RWPE2 (cell line): ENCODE results near the gene PDE4B.

Experiments used
- ATAC-seq: fragments of 200-7000 bp; cut with Tn5 transposase; 3 replicates; pipeline ENCODE4 v1.9.1; 2021; ENCODE audit warnings: low read depth
- DNase-seq: peaks from one replicate; pipeline ENCODE4 v3.0.0-alpha.2; 2020; ENCODE audit warnings: low spot score
- H3K27ac ChIP-seq: fragments of 450-650 bp; 2 replicates; pipeline ENCODE4 v1.5.1; 2017; ENCODE audit warnings: mild to moderate bottlenecking; ENCODE audit not compliant: poor library complexity, severe bottlenecking
- H3K27me3 ChIP-seq: fragments of 250-450 bp; sonication (Bioruptor Pico); 2 replicates; pipeline ENCODE4 v1.5.1; 2021; ENCODE audit warnings: mild to moderate bottlenecking, moderate library complexity; ENCODE audit not compliant: insufficient read depth, poor library complexity, severe bottlenecking
- H3K36me3 ChIP-seq: fragments of 250-450 bp; sonication (Bioruptor Pico); 2 replicates; pipeline ENCODE4 v1.5.1; 2020; ENCODE audit warnings: low read depth, mild to moderate bottlenecking, moderate library complexity
- H3K4me1 ChIP-seq: fragments of 250-450 bp; sonication (Bioruptor Pico); 2 replicates; pipeline ENCODE4 v1.5.1; 2021; ENCODE audit warnings: mild to moderate bottlenecking, moderate library complexity; ENCODE audit not compliant: insufficient read depth, poor library complexity, severe bottlenecking
- H3K4me3 ChIP-seq: fragments of 250-450 bp; sonication (Bioruptor Pico); 2 replicates; pipeline ENCODE4 v1.5.1; 2021; ENCODE audit warnings: mild to moderate bottlenecking, moderate library complexity; ENCODE audit not compliant: severe bottlenecking
- H3K9me3 ChIP-seq: fragments of 250-450 bp; sonication (Bioruptor Pico); 2 replicates; pipeline ENCODE4 v1.5.1; 2021; ENCODE audit warnings: mild to moderate bottlenecking, moderate library complexity; ENCODE audit not compliant: severe bottlenecking
- CTCF ChIP-seq: fragments of 450-650 bp; IDR thresholded peaks from one replicate; pipeline ENCODE4 v1.5.1; 2017; ENCODE audit warnings: mild to moderate bottlenecking, moderate library complexity; ENCODE audit not compliant: poor library complexity, severe bottlenecking

PDE4B gene

GRCh38 chr1:66266350-66266749, 473.7 kb downstream of the PDE4B start:
- no peaks in the 10 kb centered on the region for H3K9me3 ChIP-seq
- H3K27ac ChIP-seq, result peak overlapping the region; percentile 44
- no peak for TF ChIP-seq CTCF
- DNase-seq (peak; percentile 50), ATAC-seq (peak; percentile 46)
- H3K4me3 ChIP-seq, result no peak overlapping the region
- H3K4me1 ChIP-seq, result peaks cover 38% of the 10 kb centered on the region
- H3K27me3 ChIP-seq, result no peaks in the 10 kb centered on the region
- H3K36me3 ChIP-seq, result no peaks in the 10 kb centered on the region

GRCh38 chr1:66266756-66267155, 474.1 kb downstream of the PDE4B start:
- H3K4me1 ChIP-seq, result peaks cover 38% of the 10 kb centered on the region
- H3K27ac ChIP-seq, result peak overlapping the region; percentile 44
- ATAC-seq (0 out of 3 replicates have a peak, but pooled peaks have one; percentile 10), DNase-seq (no peak)
- TF ChIP-seq CTCF, result no peak
- no peaks in the 10 kb centered on the region for H3K9me3 ChIP-seq
- no peaks in the 10 kb centered on the region for H3K27me3 ChIP-seq
- H3K36me3 ChIP-seq, result no peaks in the 10 kb centered on the region
- H3K4me3 ChIP-seq, result no peak overlapping the region

- TF ChIP-seq CTCF, result no peak
- no peak for ATAC-seq
- Histone ChIP-seq H3K27ac (peak overlapping the region; percentile 44), H3K4me3 (no peak overlapping the region), H3K27me3 (no peaks in the 10 kb centered on the region), H3K36me3 (no peaks in the 10 kb centered on the region), H3K9me3 (no peaks in the 10 kb centered on the region), H3K4me1 (peaks cover 38% of the 10 kb centered on the region)
- DNase-seq, result no peak
Measured at GRCh38 chr1:66267201-66267940, 474.7 kb downstream of the PDE4B start.

GRCh38 chr1:66269222-66269621, 476.5 kb downstream of the PDE4B start:
- H3K36me3 ChIP-seq, result no peaks in the 10 kb centered on the region
- no peak overlapping the region for H3K27ac ChIP-seq
- no peak for TF ChIP-seq CTCF
- no peaks in the 10 kb centered on the region for H3K9me3 ChIP-seq
- no peaks in the 10 kb centered on the region for H3K27me3 ChIP-seq
- DNase-seq (no peak), ATAC-seq (no peak)
- H3K4me3 ChIP-seq, result no peak overlapping the region
- peaks cover 34% of the 10 kb centered on the region for H3K4me1 ChIP-seq

- Histone ChIP-seq H3K27ac (peak overlapping the region; percentile 91), H3K27me3 (no peaks in the 10 kb centered on the region), H3K4me3 (no peak overlapping the region), H3K36me3 (no peaks in the 10 kb centered on the region), H3K9me3 (no peaks in the 10 kb centered on the region), H3K4me1 (peaks cover 40% of the 10 kb centered on the region)
- no peak for DNase-seq
- TF ChIP-seq CTCF, result no peak
- ATAC-seq, result no peak
Measured at GRCh38 chr1:66270119-66270812, 477.6 kb downstream of the PDE4B start.
